NOMO-1 treated with dmso at 0.1 percent for 144 hours (cell line): Measurements from ENCODE around the gene HOXD4.

Source experiments
- DNase-seq: peaks from one replicate; lab custom pipeline; 2025; ENCODE audit not compliant: unreplicated experiment; lab: John Stamatoyannopoulos, UW

The HOXD4 gene

GRCh38 chr2:176170602-176171305, 19.4 kb downstream of the HOXD4 start:
- no peak for DNase-seq

GRCh38 chr2:176171351-176172006, 20.1 kb downstream of the HOXD4 start:
- no peak for DNase-seq

- no peak for DNase-seq
Observed at GRCh38 chr2:176172007-176172894, 20.9 kb downstream of the HOXD4 start.

- no peak for DNase-seq
Observed at GRCh38 chr2:176172895-176173566, 21.7 kb downstream of the HOXD4 start.

- no peak for DNase-seq
Observed at GRCh38 chr2:176173567-176174381, 22.4 kb downstream of the HOXD4 start.

GRCh38 chr2:176174382-176174823, 23.1 kb downstream of the HOXD4 start:
- DNase-seq: no peak

GRCh38 chr2:176174824-176175708, 23.7 kb downstream of the HOXD4 start:
- no peak for DNase-seq

GRCh38 chr2:176175709-176176607, 24.6 kb downstream of the HOXD4 start:
- DNase-seq: no peak

GRCh38 chr2:176177580-176178037, 26.3 kb downstream of the HOXD4 start:
- DNase-seq: no peak

- no peak for DNase-seq
Observed at GRCh38 chr2:176178038-176178756, 26.8 kb downstream of the HOXD4 start.

- no peak for DNase-seq
Observed at GRCh38 chr2:176178757-176179295, 27.5 kb downstream of the HOXD4 start.

GRCh38 chr2:176181551-176181950, 30.2 kb downstream of the HOXD4 start:
- DNase-seq: no peak

GRCh38 chr2:176182671-176183070, 31.3 kb downstream of the HOXD4 start:
- no peak for DNase-seq

- no peak for DNase-seq
Observed at GRCh38 chr2:176184749-176185148, 33.4 kb downstream of the HOXD4 start.

GRCh38 chr2:176186024-176186423, 34.7 kb downstream of the HOXD4 start:
- DNase-seq: no peak

GRCh38 chr2:176187200-176187898, 36.0 kb downstream of the HOXD4 start:
- no peak for DNase-seq
